WTC11 (cell line): ENCODE results near the gene EIF3I. TPM values are rescaled to one million over a fixed set of nuclear protein-coding genes. Genes with fewer than 3 reads are reported as not detected.

ENCODE experiments used
- ATAC-seq: fragments of 200-7000 bp; cut with Tn5 transposase; 2 replicates; pipeline ENCODE4 v1.10.0; 2021; ENCODE audit warnings: mild to moderate bottlenecking, moderate library complexity
- CTCF ChIA-PET: fragments of 300-600 bp; sonication (Branson Sonifier 250); formaldehyde crosslinking; loops from one replicate; lab custom pipeline; 2021; ENCODE audit warnings: antibody characterized with exemption; lab: Charles Lee
- POLR2A ChIA-PET: fragments of 350-600 bp; sonication (Branson Sonifier 250); formaldehyde crosslinking; loops from one replicate; lab custom pipeline; 2021; ENCODE audit warnings: antibody characterized with exemption; lab: Charles Lee
- DNase-seq: peaks from one replicate; pipeline ENCODE4 v3.0.0; 2021; ENCODE audit warnings: low spot score
- H3K27ac Mint-ChIP-seq: 2 replicates; pipeline ENCODE4 v1.8.0; 2021; ENCODE audit warnings: mixed read lengths
- H3K27me3 Mint-ChIP-seq: 2 replicates; pipeline ENCODE4 v1.8.0; 2021; ENCODE audit warnings: low read depth, mild to moderate bottlenecking, moderate library complexity, mixed read lengths
- H3K36me3 Mint-ChIP-seq: 2 replicates; pipeline ENCODE4 v1.8.0; 2021; ENCODE audit warnings: mixed read lengths
- H3K4me1 Mint-ChIP-seq: 2 replicates; pipeline ENCODE4 v1.8.0; 2022; ENCODE audit warnings: mixed read lengths
- H3K4me3 Mint-ChIP-seq: 2 replicates; pipeline ENCODE4 v1.8.0; 2021; ENCODE audit warnings: mild to moderate bottlenecking, moderate library complexity, mixed read lengths
- H3K9me3 Mint-ChIP-seq: 2 replicates; pipeline ENCODE4 v1.8.0; 2021; ENCODE audit warnings: mixed read lengths
- CBFB ChIP-seq: sonication (generic); formaldehyde crosslinking; IDR thresholded peaks from 2 replicates; pipeline ENCODE4 v1.8.1; 2022; ENCODE audit warnings: mild to moderate bottlenecking, low read depth, missing genetic modification reagents
- GABPB1 ChIP-seq: sonication (generic); formaldehyde crosslinking; IDR thresholded peaks from 2 replicates; pipeline ENCODE4 v1.8.1; 2023; ENCODE audit warnings: mild to moderate bottlenecking, missing genetic modification reagents
- JAZF1 ChIP-seq: fragments of 250-450 bp; sonication (Bioruptor Pico); IDR thresholded peaks from 2 replicates; pipeline ENCODE4 v1.9.0; 2021; ENCODE audit warnings: moderate library complexity, mild to moderate bottlenecking, inconsistent platforms
- JUN ChIP-seq: sonication (generic); formaldehyde crosslinking; IDR thresholded peaks from 2 replicates; pipeline ENCODE4 v1.8.0; 2023; ENCODE audit warnings: mild to moderate bottlenecking, missing genetic modification reagents
- KAT7 ChIP-seq: sonication (generic); formaldehyde crosslinking; IDR thresholded peaks from 2 replicates; pipeline ENCODE4 v1.8.1; 2023; ENCODE audit warnings: missing genetic modification reagents, mild to moderate bottlenecking, borderline replicate concordance
- MAX ChIP-seq: sonication (generic); formaldehyde crosslinking; IDR thresholded peaks from 2 replicates; pipeline ENCODE4 v1.8.0; 2022; ENCODE audit warnings: mild to moderate bottlenecking, missing genetic modification reagents
- MXD4 ChIP-seq: fragments of 250-450 bp; sonication (Bioruptor Pico); IDR thresholded peaks from 2 replicates; pipeline ENCODE4 v1.8.0; 2021; ENCODE audit warnings: mild to moderate bottlenecking, moderate library complexity, borderline replicate concordance
- NFYB ChIP-seq: sonication (generic); formaldehyde crosslinking; conservative IDR thresholded peaks from 2 replicates; pipeline ENCODE4 v1.8.0; 2022; ENCODE audit warnings: low read depth, missing genetic modification reagents
- SMAD3 ChIP-seq: sonication (generic); formaldehyde crosslinking; IDR thresholded peaks from 2 replicates; pipeline ENCODE4 v1.8.0; 2022; ENCODE audit warnings: missing genetic modification reagents, mild to moderate bottlenecking, borderline replicate concordance
- SP1 ChIP-seq: sonication (generic); formaldehyde crosslinking; conservative IDR thresholded peaks from 2 replicates; pipeline ENCODE4 v1.8.1; 2022; ENCODE audit warnings: missing genetic modification reagents
- TP53 ChIP-seq: sonication (generic); formaldehyde crosslinking; IDR thresholded peaks from 2 replicates; pipeline ENCODE4 v1.8.1; 2023; ENCODE audit warnings: mild to moderate bottlenecking, missing genetic modification reagents
- ZBTB21 ChIP-seq: sonication (generic); formaldehyde crosslinking; IDR thresholded peaks from 2 replicates; pipeline ENCODE4 v1.8.1; 2023; ENCODE audit warnings: mild to moderate bottlenecking, missing genetic modification reagents, borderline replicate concordance
- ZNF121 ChIP-seq: sonication (generic); formaldehyde crosslinking; IDR thresholded peaks from 2 replicates; pipeline ENCODE4 v1.8.0; 2023; ENCODE audit warnings: missing genetic modification reagents
- ZNF219 ChIP-seq: sonication (generic); formaldehyde crosslinking; IDR thresholded peaks from 2 replicates; pipeline ENCODE4 v1.8.0; 2023; ENCODE audit warnings: missing genetic modification reagents, mild to moderate bottlenecking, borderline replicate concordance
- ZNF263 ChIP-seq: sonication (generic); formaldehyde crosslinking; IDR thresholded peaks from 2 replicates; pipeline ENCODE4 v1.8.1; 2022; ENCODE audit warnings: low read depth, mild to moderate bottlenecking, moderate library complexity, missing genetic modification reagents
- ZNF416 ChIP-seq: fragments of 250-450 bp; sonication (Bioruptor Pico); IDR thresholded peaks from 2 replicates; pipeline ENCODE4 v1.9.0; 2021; ENCODE audit warnings: mild to moderate bottlenecking, inconsistent platforms
- total RNA-seq: library from RNA; stranded (reverse); gene quantifications from 3 replicates; pipeline ENCODE4 v1.2.3, GENCODE V29; 2021

The EIF3I gene
- total RNA-seq, 1 experiment from 2014 or later, result 237 TPM

GRCh38 chr1:32184650-32185049 is 37.6 kb upstream of the EIF3I start (continued):
- no peak for TF ChIP-seq MAX
- TF ChIP-seq ZBTB21 (CRISPR knock-in tag), result no peak
- TF ChIP-seq ZNF219 (CRISPR knock-in tag), result no peak

- H3K4me1 Mint-ChIP-seq, result peaks cover 6% of the 10 kb centered on the region
- ATAC-seq (no peak), DNase-seq (no peak)
- H3K36me3 Mint-ChIP-seq, result peaks cover 75% of the 10 kb centered on the region
- no peaks in the 10 kb centered on the region for H3K9me3 Mint-ChIP-seq
- TF ChIP-seq GABPB1 (CRISPR knock-in tag) (peak; percentile 66; the same call in 1 of the 2 replicates), KAT7 (CRISPR knock-in tag) (no peak), MAX (peak; percentile 44; the same call in 1 of the 2 replicates)
- peak overlapping the region; percentile 64 for H3K27ac Mint-ChIP-seq
- no peak overlapping the region for H3K4me3 Mint-ChIP-seq
- CTCF ChIA-PET, result no interaction called here
- no peaks in the 10 kb centered on the region for H3K27me3 Mint-ChIP-seq
- POLR2A ChIA-PET, result no interaction called here
These were observed 36.1 kb upstream of the EIF3I start for GRCh38 chr1:32186077-32186476.

GRCh38 chr1:32186491-32186890 is 35.7 kb upstream of the EIF3I start:
- Mint-ChIP-seq H3K9me3 (no peaks in the 10 kb centered on the region), H3K4me3 (no peak overlapping the region), H3K27me3 (no peaks in the 10 kb centered on the region), H3K4me1 (peaks cover 2% of the 10 kb centered on the region), H3K27ac (peak overlapping the region; percentile 64; the same call in 1 of the 2 replicates), H3K36me3 (peaks cover 75% of the 10 kb centered on the region)
- ChIA-PET POLR2A (no interaction called here), CTCF (no interaction called here)
- ATAC-seq (no peak), DNase-seq (no peak)
- TF ChIP-seq JAZF1 (CRISPR knock-in tag), result no peak

- CTCF ChIA-PET, result no interaction called here
- H3K27ac Mint-ChIP-seq, result no peak overlapping the region
- TF ChIP-seq SMAD3 (CRISPR knock-in tag) (no peak), NFYB (CRISPR knock-in tag) (no peak), TP53 (CRISPR knock-in tag) (no peak), ZNF121 (no peak), ZNF263 (CRISPR knock-in tag) (no peak), ZNF416 (no peak), CBFB (CRISPR knock-in tag) (no peak)
- TF ChIP-seq, all 79 proteins: peak for 0
- Mint-ChIP-seq H3K4me1 (no peaks in the 10 kb centered on the region), H3K4me3 (no peak overlapping the region), H3K27me3 (no peaks in the 10 kb centered on the region), H3K36me3 (peaks cover 78% of the 10 kb centered on the region), H3K9me3 (no peaks in the 10 kb centered on the region)
- no peak for DNase-seq
- no peak for ATAC-seq
- POLR2A ChIA-PET, result interaction anchor here (1.1 kb wide), 1 partner anchor 10 kb away, joined by 4 read pairs; no protein-coding TSS in a partner anchor
These were observed 34.4 kb upstream of the EIF3I start for GRCh38 chr1:32187850-32188249.

- Mint-ChIP-seq H3K4me1 (peaks cover under 1% of the 10 kb centered on the region; the same call in 1 of the 2 replicates), H3K4me3 (no peak overlapping the region), H3K9me3 (no peaks in the 10 kb centered on the region), H3K27ac (no peak overlapping the region), H3K36me3 (peaks cover 93% of the 10 kb centered on the region), H3K27me3 (no peaks in the 10 kb centered on the region)
- TF ChIP-seq MXD4 (no peak), SP1 (CRISPR knock-in tag) (no peak), JUN (CRISPR knock-in tag) (no peak)
- DNase-seq (no peak), ATAC-seq (no peak)
- CTCF ChIA-PET, result no interaction called here
- POLR2A ChIA-PET, result interaction anchor here (0.5 to 1.0 kb wide), 3 partner anchors 39 to 71 kb away, joined by 3 read pairs; no protein-coding TSS in a partner anchor
These were observed 29.8 kb upstream of the EIF3I start for GRCh38 chr1:32192220-32192948.
